ENCODE results near the gene TJP2. TPM values are rescaled to one million over a fixed set of nuclear protein-coding genes. Genes with fewer than 3 reads are reported as not detected.

TJP2 gene
- total RNA-seq, 1 experiment from 2014 or later, result 106 TPM

- Histone ChIP-seq H3K4me1 (ENCODE audit: insufficient read depth, low read length) (peaks cover 22% of the 10 kb centered on the region), H3K9me3 (ENCODE audit: low read length) (no peaks in the 10 kb centered on the region), H3K4me2 (ENCODE audit: low read length) (no peak overlapping the region), H2AFZ (ENCODE audit: low read length) (no peak overlapping the region), H3F3A (ENCODE audit: low read length, unreplicated experiment) (no peaks in the 10 kb centered on the region), H4K20me1 (ENCODE audit: low read length) (no peaks in the 10 kb centered on the region), H3K4me3 (ENCODE audit: low read length) (no peak overlapping the region), H3K27ac (ENCODE audit: low read length) (no peak overlapping the region), H3K9ac (ENCODE audit: low read length) (no peak overlapping the region), H3K36me3 (ENCODE audit: low read depth, low read length) (no peaks in the 10 kb centered on the region), H3K27me3 (ENCODE audit: low read length) (no peaks in the 10 kb centered on the region), H3K9me2 (replicated peaks; ENCODE audit: low read length) (no peaks in the 10 kb centered on the region), H3K79me2 (ENCODE audit: low read length) (peaks cover 81% of the 10 kb centered on the region)
- TF ChIP-seq CTCF (conservative IDR thresholded peaks at IDR 0.05; ENCODE audit: low read depth, low read length) (no peak), EZH2phosphoT487 (IDR thresholded peaks at IDR 0.05; ENCODE audit: borderline replicate concordance, low read length) (no peak), EZH2 (IDR thresholded peaks at IDR 0.05; ENCODE audit: low read length, unreplicated experiment) (no peak)
- CTCF ChIA-PET, result no interaction called here
- POLR2A ChIA-PET (ENCODE audit: unreplicated experiment), result no interaction called here
- no peak for DNase-seq
- no peak for ATAC-seq
- BruUV-seq (replicated peaks), result no TSS peak
- intact Hi-C loops (cut with micrococcal nuclease), result loop anchor here (5.0 kb wide), 2 partner anchors 68 to 83 kb away; no protein-coding TSS in a partner anchor
These were observed 16.2 kb downstream of the TJP2 start for GRCh38 chr9:69190086-69190862.

GRCh38 chr9:69190863-69191181 lies 16.7 kb downstream of the TJP2 start:
- intact Hi-C loops (cut with micrococcal nuclease), result loop anchor here (5.0 kb wide), 2 partner anchors 69 to 84 kb away; no protein-coding TSS in a partner anchor
- H3K4me2 ChIP-seq (ENCODE audit: low read length), result no peak overlapping the region

More at GRCh38 chr9:69190863-69191181, 16.7 kb downstream of the TJP2 start:
- H4K20me1 ChIP-seq (ENCODE audit: low read length), result no peaks in the 10 kb centered on the region
- H3K36me3 ChIP-seq (ENCODE audit: low read depth, low read length), result no peaks in the 10 kb centered on the region
- H3K9me2 ChIP-seq (replicated peaks; ENCODE audit: low read length), result no peaks in the 10 kb centered on the region
- H3F3A ChIP-seq (ENCODE audit: low read length, unreplicated experiment), result no peaks in the 10 kb centered on the region
- H3K79me2 ChIP-seq (ENCODE audit: low read length), result peaks cover 87% of the 10 kb centered on the region
- no peak overlapping the region for H3K27ac ChIP-seq (ENCODE audit: low read length)
- no peak overlapping the region for H3K4me3 ChIP-seq (ENCODE audit: low read length)
- H2AFZ ChIP-seq (ENCODE audit: low read length), result no peak overlapping the region
- TF ChIP-seq EZH2 (IDR thresholded peaks at IDR 0.05; ENCODE audit: low read length, unreplicated experiment) (no peak), CTCF (conservative IDR thresholded peaks at IDR 0.05; ENCODE audit: low read depth, low read length) (no peak), EZH2phosphoT487 (IDR thresholded peaks at IDR 0.05; ENCODE audit: borderline replicate concordance, low read length) (no peak)
- DNase-seq, result no peak
- no TSS peak for BruUV-seq (replicated peaks)
- no peaks in the 10 kb centered on the region for H3K9me3 ChIP-seq (ENCODE audit: low read length)
- ATAC-seq, result no peak
- peaks cover 22% of the 10 kb centered on the region for H3K4me1 ChIP-seq (ENCODE audit: insufficient read depth, low read length)
- no peak overlapping the region for H3K9ac ChIP-seq (ENCODE audit: low read length)
- ChIA-PET CTCF (no interaction called here), POLR2A (ENCODE audit: unreplicated experiment) (no interaction called here)
- H3K27me3 ChIP-seq (ENCODE audit: low read length), result no peaks in the 10 kb centered on the region

Measured in PC-3 (cell line).